ENCODE data around the gene DDX10. TPM values are rescaled to one million over a fixed set of nuclear protein-coding genes. Genes with fewer than 3 reads are reported as not detected.
A peak's percentile ranks its signal among the peaks of the same experiment; 100 is the strongest.

The DDX10 gene
- total RNA-seq, 1 donor from 2014 or later: 18.3 TPM

DNA sequence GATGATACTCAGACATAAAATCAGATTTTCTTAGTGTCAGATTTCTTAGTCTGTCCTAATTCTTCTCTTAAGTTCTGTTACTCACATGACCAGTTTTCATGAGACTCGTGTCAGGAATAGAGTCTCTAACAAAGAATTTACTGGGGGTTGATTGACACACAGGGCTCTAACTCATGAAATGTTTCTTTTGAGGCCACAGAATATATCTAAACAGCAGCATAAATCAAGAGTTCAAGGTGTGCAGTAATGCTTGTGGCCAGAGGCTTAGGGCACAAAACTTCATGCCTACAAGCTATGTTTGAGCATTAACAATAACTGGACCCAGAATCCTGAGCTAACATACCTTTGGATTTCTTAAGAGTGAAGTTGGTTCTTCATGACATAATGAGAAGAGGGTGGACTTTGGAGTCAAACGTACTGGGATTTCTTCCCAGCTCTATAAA lies 237.2 kb downstream of the DDX10 start:
- TF ChIP-seq, protein P1, sequence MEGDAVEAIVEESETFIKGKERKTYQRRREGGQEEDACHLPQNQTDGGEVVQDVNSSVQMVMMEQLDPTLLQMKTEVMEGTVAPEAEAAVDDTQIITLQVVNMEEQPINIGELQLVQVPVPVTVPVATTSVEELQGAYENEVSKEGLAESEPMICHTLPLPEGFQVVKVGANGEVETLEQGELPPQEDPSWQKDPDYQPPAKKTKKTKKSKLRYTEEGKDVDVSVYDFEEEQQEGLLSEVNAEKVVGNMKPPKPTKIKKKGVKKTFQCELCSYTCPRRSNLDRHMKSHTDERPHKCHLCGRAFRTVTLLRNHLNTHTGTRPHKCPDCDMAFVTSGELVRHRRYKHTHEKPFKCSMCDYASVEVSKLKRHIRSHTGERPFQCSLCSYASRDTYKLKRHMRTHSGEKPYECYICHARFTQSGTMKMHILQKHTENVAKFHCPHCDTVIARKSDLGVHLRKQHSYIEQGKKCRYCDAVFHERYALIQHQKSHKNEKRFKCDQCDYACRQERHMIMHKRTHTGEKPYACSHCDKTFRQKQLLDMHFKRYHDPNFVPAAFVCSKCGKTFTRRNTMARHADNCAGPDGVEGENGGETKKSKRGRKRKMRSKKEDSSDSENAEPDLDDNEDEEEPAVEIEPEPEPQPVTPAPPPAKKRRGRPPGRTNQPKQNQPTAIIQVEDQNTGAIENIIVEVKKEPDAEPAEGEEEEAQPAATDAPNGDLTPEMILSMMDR (IDR thresholded peaks at IDR 0.05): no peak
- no peak overlapping the region for H3K27ac ChIP-seq
- H3K36me3 ChIP-seq: no peaks in the 10 kb centered on the region
- no peak overlapping the region for H3K4me3 ChIP-seq
- no peaks in the 10 kb centered on the region for H3K4me1 ChIP-seq
- H3K27me3 ChIP-seq: no peaks in the 10 kb centered on the region
- ATAC-seq (no peak), DNase-seq (no peak)
- no peaks in the 10 kb centered on the region for H3K9me3 ChIP-seq
- intact Hi-C loops (cut with DNase I): no loop called here

DNA sequence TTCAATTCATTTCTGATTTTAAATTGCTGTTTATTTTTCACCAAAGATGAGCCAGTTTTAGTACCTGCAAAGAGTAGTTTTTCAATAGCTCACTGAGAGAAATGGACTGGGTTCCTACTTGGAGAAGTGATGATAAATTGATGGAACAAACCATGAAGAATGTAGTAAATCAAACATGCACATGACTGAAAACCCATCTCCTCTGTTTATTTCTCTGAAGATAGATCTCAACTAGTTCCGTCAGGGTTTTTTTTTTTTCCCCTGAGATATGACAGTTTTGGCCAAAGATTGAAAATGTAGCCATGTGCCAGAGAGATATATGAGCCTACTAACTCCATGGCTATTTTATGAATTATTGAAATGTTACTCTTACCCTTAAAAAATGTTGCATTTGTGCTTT lies 239.6 kb downstream of the DDX10 start:
- H3K27me3 ChIP-seq: no peaks in the 10 kb centered on the region
- DNase-seq (no peak), ATAC-seq (no peak)
- H3K9me3 ChIP-seq: no peaks in the 10 kb centered on the region
- H3K27ac ChIP-seq: no peak overlapping the region
- no peaks in the 10 kb centered on the region for H3K4me1 ChIP-seq
- TF ChIP-seq, protein P1 (IDR thresholded peaks at IDR 0.05): no peak
- no peaks in the 10 kb centered on the region for H3K36me3 ChIP-seq
- no peak overlapping the region for H3K4me3 ChIP-seq
- intact Hi-C loops (cut with DNase I): no loop called here

DNA sequence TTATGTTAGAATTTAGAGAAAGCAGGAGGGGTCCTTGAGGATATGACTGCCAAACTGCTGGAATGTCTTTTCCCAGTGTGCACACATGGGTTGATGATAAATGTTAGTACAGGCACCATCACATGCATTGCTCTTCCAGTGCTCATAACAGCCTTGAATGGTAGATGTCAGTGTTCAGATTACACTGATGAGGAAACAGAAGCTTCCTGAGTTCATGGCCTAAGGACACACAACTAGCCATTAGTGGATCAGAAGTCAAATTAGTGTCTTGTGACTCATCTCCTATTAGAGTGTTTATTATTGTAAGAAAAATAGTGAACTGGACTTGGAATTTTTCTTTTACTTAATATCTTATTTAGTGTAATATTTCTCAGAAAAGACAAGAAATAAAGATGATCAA lies 241.5 kb downstream of the DDX10 start:
- Histone ChIP-seq H3K4me3 (no peak overlapping the region), H3K27me3 (no peaks in the 10 kb centered on the region), H3K36me3 (no peaks in the 10 kb centered on the region), H3K9me3 (no peaks in the 10 kb centered on the region), H3K4me1 (no peaks in the 10 kb centered on the region), H3K27ac (no peak overlapping the region)
- ATAC-seq (peak; percentile 36), DNase-seq (no peak)
- TF ChIP-seq, protein P1 (IDR thresholded peaks at IDR 0.05): no peak
- intact Hi-C loops (cut with DNase I): no loop called here

DNA sequence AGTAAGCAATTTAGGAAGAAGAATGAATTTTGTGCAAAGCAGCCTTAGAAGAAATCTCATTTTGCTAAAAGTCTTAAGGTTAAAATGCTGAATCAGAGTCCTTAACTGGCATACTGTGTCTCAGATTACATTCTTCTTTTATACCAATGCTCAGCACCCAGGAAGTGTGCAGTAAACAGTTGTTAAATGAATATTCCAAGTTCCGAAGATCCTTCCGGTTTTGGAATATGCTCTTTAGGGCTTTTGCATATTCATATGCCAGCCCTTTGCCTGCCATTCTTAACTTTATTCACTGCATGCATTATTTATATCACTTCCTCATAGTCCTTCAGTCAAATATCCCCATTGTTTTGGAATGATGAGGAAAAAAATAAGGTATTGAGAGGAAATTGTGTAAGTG lies 242.0 kb downstream of the DDX10 start:
- no peaks in the 10 kb centered on the region for H3K9me3 ChIP-seq
- intact Hi-C loops (cut with DNase I): no loop called here
- H3K4me3 ChIP-seq: no peak overlapping the region
- H3K4me1 ChIP-seq: no peaks in the 10 kb centered on the region
- DNase-seq (no peak), ATAC-seq (no peak)
- no peaks in the 10 kb centered on the region for H3K36me3 ChIP-seq
- TF ChIP-seq, protein P1 (IDR thresholded peaks at IDR 0.05): no peak
- H3K27ac ChIP-seq: no peak overlapping the region
- H3K27me3 ChIP-seq: no peaks in the 10 kb centered on the region

DNA sequence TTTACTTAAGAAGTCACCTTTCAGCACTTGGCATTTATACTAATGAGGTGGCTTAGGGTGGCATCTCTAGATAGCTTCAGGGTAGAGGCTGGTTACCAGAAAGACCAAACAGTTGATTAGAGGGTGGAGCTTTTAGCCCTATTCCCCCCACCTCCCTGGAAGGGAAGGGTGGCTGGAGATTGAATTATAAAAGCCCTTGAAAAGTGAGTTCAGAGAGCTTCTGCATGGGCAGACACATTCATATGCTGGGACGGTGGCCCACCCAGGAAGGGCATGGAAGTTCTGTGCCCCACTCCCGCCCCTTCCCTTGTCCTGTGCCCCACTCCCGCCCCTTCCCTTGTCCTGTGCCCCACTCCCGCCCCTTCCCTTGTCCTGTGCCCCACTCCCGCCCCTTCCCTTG lies 244.2 kb downstream of the DDX10 start:
- ATAC-seq: no peak
- Histone ChIP-seq H3K27me3 (no peaks in the 10 kb centered on the region), H3K27ac (no peak overlapping the region), H3K36me3 (no peaks in the 10 kb centered on the region), H3K9me3 (no peaks in the 10 kb centered on the region), H3K4me3 (no peak overlapping the region), H3K4me1 (no peaks in the 10 kb centered on the region)
- DNase-seq: no peak
- TF ChIP-seq, protein P1 (IDR thresholded peaks at IDR 0.05): no peak
- intact Hi-C loops (cut with DNase I): no loop called here

DNA sequence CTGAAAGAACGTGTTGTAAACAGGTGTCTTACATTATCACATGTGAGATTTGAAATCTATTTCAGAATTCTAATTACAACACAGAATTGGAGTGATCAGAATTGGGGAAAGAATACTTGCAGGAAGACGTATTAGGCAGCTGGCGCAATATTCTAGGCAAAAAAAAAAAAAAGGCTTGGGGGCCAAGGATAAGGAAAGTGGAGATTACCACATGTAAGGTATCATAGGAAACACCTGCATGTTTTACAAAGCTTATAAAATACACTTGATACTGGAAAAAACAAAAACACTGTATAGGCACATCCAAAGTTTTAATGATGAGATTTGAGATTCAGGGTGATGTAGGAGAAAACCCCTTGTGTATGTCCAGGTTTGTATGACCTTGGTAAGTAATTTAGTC lies 245.1 kb downstream of the DDX10 start:
- Histone ChIP-seq H3K4me1 (no peaks in the 10 kb centered on the region), H3K9me3 (no peaks in the 10 kb centered on the region), H3K27ac (no peak overlapping the region), H3K36me3 (no peaks in the 10 kb centered on the region), H3K27me3 (no peaks in the 10 kb centered on the region), H3K4me3 (no peak overlapping the region)
- DNase-seq (no peak), ATAC-seq (no peak)
- TF ChIP-seq, protein P1 (IDR thresholded peaks at IDR 0.05): no peak
- intact Hi-C loops (cut with DNase I): no loop called here

All from upper lobe of right lung (tissue), 1 donor.